GM12873 (cell line): Measurements from ENCODE around the gene DDX3Y.

Source experiments
- TF ChIP-seq, protein P1 (sequence below): IDR thresholded peaks from 2 replicates; pipeline ENCODE4 v1.5.1; 2012; ENCODE audit warnings: low read depth, mild to moderate bottlenecking, moderate library complexity, low read length, control low read depth; ENCODE audit not compliant: insufficient read depth; ENCODE audit errors: missing control alignments

The DDX3Y gene

DNA sequence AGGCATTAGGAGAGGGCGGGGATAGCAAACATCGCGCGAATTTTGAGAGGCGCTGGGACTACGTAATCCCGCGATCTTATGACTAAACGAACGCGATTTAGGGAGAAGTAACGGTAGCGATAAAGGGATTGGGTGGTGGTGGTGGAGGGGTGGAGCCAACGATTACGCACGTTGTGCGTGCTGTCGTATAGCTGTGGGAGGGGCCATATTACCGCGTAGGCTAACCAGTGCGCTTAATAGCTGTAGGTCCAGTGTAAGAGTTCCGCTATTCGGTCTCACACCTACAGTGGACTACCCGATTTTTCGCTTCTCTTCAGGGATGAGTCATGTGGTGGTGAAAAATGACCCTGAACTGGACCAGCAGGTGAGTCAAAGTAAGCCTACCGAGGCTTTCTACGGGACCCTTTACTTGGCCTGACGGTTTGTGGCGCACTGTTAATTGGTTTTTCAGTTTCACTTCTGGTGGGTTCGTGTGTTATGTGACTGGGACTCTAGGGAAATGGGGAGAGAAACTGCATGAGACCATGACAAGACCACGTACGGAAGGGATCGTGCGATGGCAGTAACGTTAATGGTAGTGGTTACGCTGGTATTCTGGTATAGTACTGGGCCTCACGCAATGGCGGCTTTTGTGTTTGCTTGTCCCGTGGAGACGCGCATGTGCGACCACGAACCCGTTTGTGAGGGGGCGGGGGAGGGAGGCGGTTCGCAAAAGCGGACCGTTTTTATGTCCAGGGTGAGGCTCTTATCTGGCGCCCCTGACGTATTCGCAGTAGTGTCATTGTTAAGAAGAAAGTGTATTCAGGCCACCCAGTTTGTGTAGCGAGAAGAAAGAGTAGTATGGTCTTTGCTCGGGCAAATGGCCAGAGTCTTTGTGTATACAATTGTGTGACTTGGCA lies at the start of gene DDX3Y:
Gene DDX3Y, plus strand, starts transcription at position 251 of the 899 bp plus-strand sequence. Its CDS starts 69 bp downstream, at position 320.
- TF ChIP-seq, protein P1, sequence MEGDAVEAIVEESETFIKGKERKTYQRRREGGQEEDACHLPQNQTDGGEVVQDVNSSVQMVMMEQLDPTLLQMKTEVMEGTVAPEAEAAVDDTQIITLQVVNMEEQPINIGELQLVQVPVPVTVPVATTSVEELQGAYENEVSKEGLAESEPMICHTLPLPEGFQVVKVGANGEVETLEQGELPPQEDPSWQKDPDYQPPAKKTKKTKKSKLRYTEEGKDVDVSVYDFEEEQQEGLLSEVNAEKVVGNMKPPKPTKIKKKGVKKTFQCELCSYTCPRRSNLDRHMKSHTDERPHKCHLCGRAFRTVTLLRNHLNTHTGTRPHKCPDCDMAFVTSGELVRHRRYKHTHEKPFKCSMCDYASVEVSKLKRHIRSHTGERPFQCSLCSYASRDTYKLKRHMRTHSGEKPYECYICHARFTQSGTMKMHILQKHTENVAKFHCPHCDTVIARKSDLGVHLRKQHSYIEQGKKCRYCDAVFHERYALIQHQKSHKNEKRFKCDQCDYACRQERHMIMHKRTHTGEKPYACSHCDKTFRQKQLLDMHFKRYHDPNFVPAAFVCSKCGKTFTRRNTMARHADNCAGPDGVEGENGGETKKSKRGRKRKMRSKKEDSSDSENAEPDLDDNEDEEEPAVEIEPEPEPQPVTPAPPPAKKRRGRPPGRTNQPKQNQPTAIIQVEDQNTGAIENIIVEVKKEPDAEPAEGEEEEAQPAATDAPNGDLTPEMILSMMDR, result no peak

DNA sequence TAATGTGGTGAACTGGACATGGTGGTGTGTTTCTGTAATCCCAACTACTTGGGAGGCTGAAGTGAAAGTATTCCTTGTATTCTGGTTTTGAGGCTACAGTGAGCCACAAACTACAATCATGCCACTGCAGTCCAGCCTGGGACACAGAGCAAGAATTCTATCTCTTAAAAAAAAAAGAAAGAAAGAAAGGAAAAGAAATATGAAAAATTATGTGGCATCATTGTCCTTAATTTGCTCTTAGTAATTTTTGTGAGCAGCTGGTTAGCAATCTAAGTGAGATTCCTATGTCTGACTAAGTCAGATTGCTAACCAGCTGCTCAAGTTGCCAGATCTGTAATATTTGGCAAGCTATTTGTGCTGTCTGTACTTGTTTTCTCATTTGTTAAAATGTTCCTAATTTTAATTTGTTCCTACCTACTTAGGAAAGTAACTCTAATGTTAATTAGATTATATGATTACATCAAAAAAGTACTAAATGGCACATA lies 48.8 kb upstream of the DDX3Y start:
- TF ChIP-seq, protein P1, result no peak

DNA sequence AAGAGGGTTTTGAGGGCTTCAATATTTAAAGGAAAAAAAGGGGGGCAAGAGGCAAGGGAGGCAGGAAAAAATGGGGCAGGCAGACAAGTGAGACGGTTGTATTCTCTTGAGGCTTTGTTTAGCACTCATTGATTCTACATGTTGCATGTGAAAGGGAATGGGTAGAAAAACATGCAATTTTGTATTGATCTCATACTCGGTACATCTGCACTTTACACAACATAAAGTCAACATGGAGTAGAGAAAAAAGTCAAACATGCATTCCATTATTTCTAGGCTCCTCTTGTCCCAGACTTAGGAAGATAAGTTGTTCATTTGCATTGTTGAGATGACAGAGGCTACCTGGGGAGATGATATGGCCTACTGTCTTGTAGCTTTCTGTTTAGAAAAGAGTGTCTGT lies 36.7 kb upstream of the DDX3Y start:
- TF ChIP-seq, protein P1, result no peak

DNA sequence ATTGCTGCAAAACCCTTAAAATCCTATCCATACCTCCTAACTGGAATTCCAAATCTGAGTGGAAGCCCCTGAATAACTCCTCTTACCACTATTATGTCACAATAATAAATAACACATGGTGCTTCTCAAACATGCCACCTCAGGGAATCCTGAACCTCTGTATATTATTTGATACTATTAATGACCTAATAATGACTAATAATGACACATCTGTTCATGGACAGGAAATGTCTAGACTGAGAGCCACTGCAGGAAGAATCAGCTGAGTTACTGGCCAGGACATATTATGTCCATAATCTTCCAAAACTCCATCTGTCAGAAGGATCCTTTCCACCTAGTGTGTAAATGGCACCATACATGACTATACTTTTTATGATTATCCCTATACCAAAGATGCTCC lies 7.7 kb upstream of the DDX3Y start:
- TF ChIP-seq, protein P1, result no peak

DNA sequence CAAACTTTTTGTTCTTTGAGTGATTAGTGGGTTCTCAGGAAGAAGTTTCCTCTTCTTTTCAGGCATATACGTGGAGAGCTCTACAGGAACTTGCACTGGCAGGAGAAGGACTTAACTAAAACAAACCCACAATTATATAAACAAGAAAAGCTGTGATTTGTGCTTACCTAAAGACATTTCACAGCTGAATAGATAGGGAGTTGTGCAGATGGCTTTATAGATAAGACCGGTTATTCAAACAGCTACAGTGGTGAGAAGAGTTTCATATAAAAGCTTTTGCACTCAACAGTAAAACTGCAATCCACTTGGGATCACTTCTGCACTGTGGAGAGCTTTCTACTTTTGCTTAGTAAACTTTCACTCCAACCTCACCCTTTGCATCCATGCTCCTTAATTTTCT lies 6.1 kb upstream of the DDX3Y start:
- TF ChIP-seq, protein P1, result no peak

DNA sequence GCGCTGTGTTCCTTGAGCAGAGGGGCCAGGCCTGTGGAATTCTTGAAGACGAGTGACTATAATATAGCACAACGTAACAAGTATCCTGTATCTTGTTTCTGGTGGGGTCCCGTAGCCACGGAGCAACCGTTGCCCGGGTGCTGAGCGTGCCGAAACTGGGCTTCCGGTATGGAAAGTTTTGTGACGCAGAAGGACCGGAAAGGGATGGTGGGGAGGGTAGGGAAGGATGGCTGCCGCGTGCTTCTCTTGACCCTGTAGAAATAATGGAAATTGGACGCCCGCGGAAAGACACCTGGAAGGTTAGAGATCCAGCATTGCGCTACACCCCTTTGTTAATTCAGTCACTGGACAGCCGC lies 827 bp downstream of the DDX3Y start:
- TF ChIP-seq, protein P1, result no peak

DNA sequence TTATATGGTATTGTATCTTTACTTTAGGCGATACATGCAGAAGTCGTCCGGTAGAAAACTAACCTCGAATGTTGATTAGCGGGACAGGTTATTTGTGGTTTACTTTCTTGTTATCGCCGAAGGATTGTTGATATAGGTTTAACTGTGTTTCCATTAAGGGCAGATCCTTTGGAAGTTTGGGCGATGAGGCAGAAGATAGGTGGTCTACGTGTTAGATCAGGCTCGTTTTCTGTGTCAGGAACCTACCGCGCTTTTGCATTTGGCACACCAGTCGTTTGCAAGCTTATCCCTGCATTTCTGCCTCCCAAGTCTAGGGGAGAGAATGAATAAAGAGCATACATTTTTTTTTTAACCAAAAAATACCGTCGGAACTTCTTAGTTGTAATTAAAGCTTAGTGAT lies 1.2 kb downstream of the DDX3Y start:
- TF ChIP-seq, protein P1, result no peak
